Psoas muscle (tissue), 8 donors: ENCODE results near the gene TMEM163. TPM values are rescaled to one million over a fixed set of nuclear protein-coding genes. Genes with fewer than 3 reads are reported as not detected.

Source experiments
- ATAC-seq, 4 donors: fragments of 200-7000 bp; cut with Tn5 transposase; one replicate each; pipeline ENCODE4 v1.9.1; 2020; ENCODE audit warnings: moderate library complexity in 3 of 4, mild to moderate bottlenecking in 2 of 4
- DNase-seq, 2 donors: peaks; one replicate each; pipeline ENCODE4 v3.0.0-alpha.2; 2020
- H3K27ac ChIP-seq: fragments of 200-600 bp; one replicate; pipeline ENCODE4 v1.8.0; 2022
- H3K27me3 ChIP-seq, 3 donors: fragments of 200-600 bp in 1 of 3; one replicate each; pipeline versions ENCODE4 v1.6.1 to v1.8.0; 2013 to 2022; ENCODE audit warnings: low read length in 2 of 3, mild to moderate bottlenecking in 2 of 3, moderate library complexity in 1 of 3; ENCODE audit not compliant: insufficient read depth in 3 of 3
- H3K36me3 ChIP-seq, 2 donors: fragments of 200-600 bp in 1 of 2; one replicate each; pipeline versions ENCODE4 v1.6.1 to v1.8.0; 2013 to 2022; ENCODE audit warnings: low read depth in 1 of 2, mild to moderate bottlenecking in 1 of 2, moderate library complexity in 1 of 2; ENCODE audit not compliant: insufficient read depth in 1 of 2
- H3K4me1 ChIP-seq: fragments of 200-600 bp; one replicate; pipeline ENCODE4 v1.8.0; 2022
- H3K4me3 ChIP-seq: fragments of 200-600 bp; one replicate; pipeline ENCODE4 v1.8.0; 2022; ENCODE audit warnings: mild to moderate bottlenecking
- H3K9me3 ChIP-seq: fragments of 200-600 bp; one replicate; pipeline ENCODE4 v1.8.0; 2022
- WGBS, 3 donors: extraction: QIAGEN DNeasy Blood & Tissue Kit; methylation state at CpG; one replicate each; pipeline versions ENCODE4 v1.1.6 to v1.1.7; 2013; 5-methylcytosine and 5-hydroxymethylcytosine counted together
- intact Hi-C, 2 donors: fragments of 100-400 bp; cut with DNase I; formaldehyde crosslinking; loops; one replicate each; pipeline versions ENCODE4 v1.11.0 to v1.14.2; 2022
- polyA plus RNA-seq, 3 donors: library from polyadenylated mRNA; stranded (reverse); fragments of 200-250 nt; gene quantifications; one replicate each; pipeline ENCODE4 v1.2.3, GENCODE V29; 2013
- total RNA-seq, 4 donors: library from RNA; stranded (reverse); fragmentation: NEBNext Ultra II Directional in 2 of 4; extraction: Animal tissue kit (Norgen Biotek cat#: 25700) in 2 of 4; gene quantifications; one replicate each; pipeline versions ENCODE4 v1.2.1 to v1.2.4, GENCODE V29; 2021 to 2023
- TF ChIP-seq, protein P1 (sequence below): fragments of 200-600 bp; IDR thresholded peaks from one replicate; pipeline ENCODE4 v1.8.0; 2022; ENCODE audit warnings: antibody characterized with exemption
- donor health status: healthy with polysubstance abuse.
- donor health status: DM: no; HTN: no; CAD: no; lungs with moderate emphysema.
- donor health status: Bipolar disorder and iron deficiency.
- donor health status: healthy.
- donor health status: DM: yes; HTN: yes; CAD: no.
- donor health status: DM: no; HTN: no; CAD: no.
- donor health status: DM: no; HTN: no; CAD: no.
- donor health status: DM: yes; HTN: yes; CAD: no.

TMEM163 gene
- total and polyA plus RNA-seq, 7 donors: 0.17 to 0.52 (median 0.28) TPM; not detected in 1

DNA sequence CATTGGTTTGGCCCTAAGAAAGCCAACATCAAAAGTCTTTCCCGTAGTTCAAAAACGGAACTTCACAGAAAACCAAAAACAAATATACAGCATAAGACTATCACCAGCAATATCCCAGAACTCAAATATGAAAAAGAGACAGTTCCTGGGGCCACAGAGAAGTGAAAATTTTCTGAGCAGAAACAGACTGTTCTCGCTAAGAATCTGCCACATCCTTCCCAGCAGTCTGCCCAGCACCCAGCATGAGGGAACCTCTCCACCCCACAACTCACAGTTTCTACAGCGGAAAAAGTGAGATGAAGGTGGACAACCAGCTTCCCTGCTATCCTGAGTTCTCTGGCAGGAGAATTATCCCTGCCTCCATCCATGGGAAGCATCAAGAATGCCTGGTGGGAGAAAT, 26.7 kb upstream of the TMEM163 start:
- intact Hi-C loops: no loop called here
- TF ChIP-seq, protein P1, sequence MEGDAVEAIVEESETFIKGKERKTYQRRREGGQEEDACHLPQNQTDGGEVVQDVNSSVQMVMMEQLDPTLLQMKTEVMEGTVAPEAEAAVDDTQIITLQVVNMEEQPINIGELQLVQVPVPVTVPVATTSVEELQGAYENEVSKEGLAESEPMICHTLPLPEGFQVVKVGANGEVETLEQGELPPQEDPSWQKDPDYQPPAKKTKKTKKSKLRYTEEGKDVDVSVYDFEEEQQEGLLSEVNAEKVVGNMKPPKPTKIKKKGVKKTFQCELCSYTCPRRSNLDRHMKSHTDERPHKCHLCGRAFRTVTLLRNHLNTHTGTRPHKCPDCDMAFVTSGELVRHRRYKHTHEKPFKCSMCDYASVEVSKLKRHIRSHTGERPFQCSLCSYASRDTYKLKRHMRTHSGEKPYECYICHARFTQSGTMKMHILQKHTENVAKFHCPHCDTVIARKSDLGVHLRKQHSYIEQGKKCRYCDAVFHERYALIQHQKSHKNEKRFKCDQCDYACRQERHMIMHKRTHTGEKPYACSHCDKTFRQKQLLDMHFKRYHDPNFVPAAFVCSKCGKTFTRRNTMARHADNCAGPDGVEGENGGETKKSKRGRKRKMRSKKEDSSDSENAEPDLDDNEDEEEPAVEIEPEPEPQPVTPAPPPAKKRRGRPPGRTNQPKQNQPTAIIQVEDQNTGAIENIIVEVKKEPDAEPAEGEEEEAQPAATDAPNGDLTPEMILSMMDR: no peak
- Histone ChIP-seq H3K4me3 (no peak overlapping the region), H3K9me3 (no peaks in the 10 kb centered on the region), H3K27ac (no peak overlapping the region), H3K4me1 (no peaks in the 10 kb centered on the region), H3K36me3 (no peaks in the 10 kb centered on the region), H3K27me3 (no peaks in the 10 kb centered on the region)
- WGBS, 3 donors: 84 to 89% (median 89%) methylated on average over 4 of the region's 4 CpGs
- DNase-seq (no peak), ATAC-seq (no peak)

DNA sequence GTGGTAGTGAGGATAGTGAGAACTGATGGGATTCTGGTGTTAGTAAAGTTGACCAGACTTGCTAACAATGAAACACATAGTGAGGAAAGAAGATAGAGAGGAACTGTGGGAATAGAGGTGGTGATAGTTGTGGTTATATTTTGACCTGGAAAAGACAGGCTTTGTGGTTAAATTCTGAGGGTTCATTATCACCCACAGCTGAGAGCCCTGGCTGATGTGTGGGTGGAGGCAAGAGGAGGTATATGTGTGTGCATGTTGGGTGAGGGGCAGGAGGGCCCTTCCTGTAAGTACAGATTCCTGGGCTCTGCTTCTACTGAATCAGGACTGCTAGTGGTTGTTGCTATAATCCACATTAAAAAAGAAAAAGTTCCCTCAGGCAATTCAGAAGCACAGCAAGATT, 26.2 kb upstream of the TMEM163 start:
- TF ChIP-seq, protein P1: no peak
- Histone ChIP-seq H3K4me1 (no peaks in the 10 kb centered on the region), H3K4me3 (no peak overlapping the region), H3K9me3 (no peaks in the 10 kb centered on the region), H3K27ac (no peak overlapping the region), H3K36me3 (no peaks in the 10 kb centered on the region), H3K27me3 (no peaks in the 10 kb centered on the region)
- DNase-seq (no peak), ATAC-seq (no peak)
- intact Hi-C loops: no loop called here

DNA sequence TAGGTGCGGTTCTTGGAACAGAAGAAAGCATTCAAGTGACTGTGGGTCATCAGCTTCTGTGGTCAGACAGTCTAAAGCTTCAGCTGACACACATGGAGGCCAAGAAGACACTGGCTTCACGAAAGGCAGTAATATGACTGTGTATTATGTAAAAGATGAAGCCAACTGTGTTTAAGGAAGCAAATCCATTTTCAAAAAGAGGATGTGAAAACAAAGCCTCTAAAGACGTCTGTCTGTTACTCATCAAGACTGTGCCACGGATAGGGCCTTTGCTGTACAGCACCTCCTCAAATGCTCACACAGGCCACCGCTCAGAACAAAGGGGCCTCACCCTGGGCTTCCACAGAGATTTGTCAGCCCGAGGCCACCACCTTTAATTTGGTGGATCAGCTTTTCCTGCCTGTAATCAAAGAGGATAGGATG, 21.1 kb upstream of the TMEM163 start:
- H3K27ac ChIP-seq: no peak overlapping the region
- no peak overlapping the region for H3K4me3 ChIP-seq
- H3K9me3 ChIP-seq: no peaks in the 10 kb centered on the region
- WGBS, 3 donors: 67 to 74% (median 73%) methylated on average over 6 of the region's 6 CpGs
- no peaks in the 10 kb centered on the region for H3K4me1 ChIP-seq
- intact Hi-C loops: no loop called here
- no peak for DNase-seq
- no peaks in the 10 kb centered on the region for H3K36me3 ChIP-seq
- TF ChIP-seq, protein P1: no peak
- no peaks in the 10 kb centered on the region for H3K27me3 ChIP-seq
- no peak for ATAC-seq

GRCh38 chr2:134739236-134739878, 20.6 kb upstream of the TMEM163 start:
- ATAC-seq: no peak
- intact Hi-C loops: no loop called here
- Histone ChIP-seq H3K27me3 (peaks cover 0 to 2% (median 0%) of the 10 kb centered on the region in 3 donors), H3K9me3 (no peaks in the 10 kb centered on the region), H3K27ac (no peak overlapping the region), H3K4me3 (no peak overlapping the region), H3K4me1 (no peaks in the 10 kb centered on the region), H3K36me3 (no peaks in the 10 kb centered on the region)
- DNase-seq: no peak
- TF ChIP-seq, protein P1: no peak
- WGBS, 3 donors: 30 to 36% (median 31%) methylated on average over 1 of the region's 1 CpG
